Adipocyte (in vitro differentiated cells): ENCODE measurements around the gene ZNF587.
A peak's percentile ranks its signal among the peaks of the same experiment; 100 is the strongest.
"Not testable (repeated sequence)": the region's sequence is repeated elsewhere in the genome, so short reads cannot be mapped to it uniquely, and the experiment has no call there.

Experiments
- DNase-seq: peaks from one replicate; pipeline ENCODE4 v3.0.0-alpha.2; 2015; ENCODE audit warnings: low read depth
- H3K27me3 ChIP-seq: replicated peaks from 2 replicates; pipeline ENCODE4 v1.7.0; 2013; ENCODE audit warnings: mild to moderate bottlenecking, low read length, moderate library complexity; ENCODE audit not compliant: control insufficient read depth, insufficient read depth
- H3K36me3 ChIP-seq: 2 replicates; pipeline ENCODE4 v1.7.0; 2013; ENCODE audit warnings: low read length, mild to moderate bottlenecking, moderate library complexity; ENCODE audit not compliant: control insufficient read depth, insufficient read depth, severe bottlenecking
- H3K4me1 ChIP-seq: 2 replicates; pipeline ENCODE4 v1.7.0; 2013; ENCODE audit warnings: mild to moderate bottlenecking, low read length, moderate library complexity; ENCODE audit not compliant: control insufficient read depth, insufficient read depth
- H3K4me3 ChIP-seq: 2 replicates; pipeline ENCODE4 v1.7.0; 2013; ENCODE audit warnings: mild to moderate bottlenecking, low read length, moderate library complexity
- H3K9ac ChIP-seq: 2 replicates; pipeline ENCODE4 v1.7.0; 2013; ENCODE audit warnings: mild to moderate bottlenecking, low read length, moderate library complexity
- H3K9me3 ChIP-seq: 2 replicates; pipeline ENCODE4 v1.7.0; 2013; ENCODE audit warnings: mild to moderate bottlenecking, low read length, moderate library complexity; ENCODE audit not compliant: control insufficient read depth

Gene ZNF587

DNA sequence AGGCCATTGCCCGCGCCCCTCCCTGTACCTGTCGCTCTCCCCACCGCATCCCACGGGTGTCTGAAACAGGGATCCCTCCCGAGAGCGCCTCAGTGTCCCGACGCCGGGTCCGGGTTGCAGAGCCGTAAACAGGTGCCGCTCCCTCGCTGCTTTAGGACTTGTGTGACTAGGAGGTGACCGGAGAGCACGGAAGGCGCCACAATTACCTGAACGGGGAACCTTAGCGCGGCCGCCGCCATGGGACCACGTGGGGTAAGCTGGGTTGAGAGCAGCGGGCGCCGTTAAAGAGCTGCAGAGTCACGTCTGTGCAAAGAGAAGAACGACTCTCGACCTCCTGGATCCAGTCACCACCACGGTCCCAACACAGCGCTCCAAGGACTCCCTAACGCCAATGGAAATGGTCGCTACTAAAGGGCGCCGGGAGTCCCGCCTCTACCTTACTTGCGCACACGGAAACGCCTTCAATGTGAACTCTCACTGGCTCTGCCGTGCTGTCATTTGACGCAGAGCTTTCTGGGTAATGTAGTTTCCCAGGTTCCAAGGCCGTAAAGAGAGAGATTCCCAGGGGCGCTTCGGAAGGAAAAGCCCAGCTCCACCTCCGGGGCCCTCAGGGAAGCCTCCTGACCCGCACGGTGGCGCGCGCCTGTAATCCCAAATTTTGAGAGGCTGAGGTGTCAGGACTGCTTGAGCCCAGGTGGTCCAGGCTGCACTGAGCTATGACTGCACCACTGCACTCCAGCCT, 35.0 kb upstream of the ZNF587 start, which contains the start of gene ZNF552:
ZNF552 (minus strand) TSS at position 409 of the 742 bp plus-strand sequence; CDS start at position 239, 170 bp downstream.
- no peaks in the 10 kb centered on the region for H3K9me3 ChIP-seq
- H3K27me3 ChIP-seq = no peaks in the 10 kb centered on the region
- peak; percentile 95 for DNase-seq
- peak within 1 kb of the TSS; percentile 90 for H3K9ac ChIP-seq
- H3K4me3 ChIP-seq = peak within 1 kb of the TSS; percentile 90
- H3K36me3 ChIP-seq = peaks cover 7% of the 10 kb centered on the region
- peaks cover 6% of the 10 kb centered on the region for H3K4me1 ChIP-seq

GRCh38 chr19:57815247-57816075, 34.2 kb upstream of the ZNF587 start:
- H3K36me3 ChIP-seq = peaks cover 3% of the 10 kb centered on the region
- no peaks in the 10 kb centered on the region for H3K27me3 ChIP-seq
- DNase-seq = no peak
- H3K9me3 ChIP-seq = no peaks in the 10 kb centered on the region
- H3K9ac ChIP-seq = peak overlapping the region; percentile 90
- peak overlapping the region; percentile 90 for H3K4me3 ChIP-seq
- peaks cover 8% of the 10 kb centered on the region for H3K4me1 ChIP-seq

GRCh38 chr19:57816652-57817051, 33.0 kb upstream of the ZNF587 start:
- Histone ChIP-seq H3K4me1 (peaks cover 15% of the 10 kb centered on the region), H3K27me3 (no peaks in the 10 kb centered on the region), H3K36me3 (peaks cover 3% of the 10 kb centered on the region), H3K4me3 (no peak overlapping the region), H3K9ac (no peak overlapping the region), H3K9me3 (no peaks in the 10 kb centered on the region)
- no peak for DNase-seq

GRCh38 chr19:57817976-57818375, 31.7 kb upstream of the ZNF587 start:
- H3K27me3 ChIP-seq = no peaks in the 10 kb centered on the region
- DNase-seq = no peak
- no peaks in the 10 kb centered on the region for H3K9me3 ChIP-seq
- peaks cover 15% of the 10 kb centered on the region for H3K4me1 ChIP-seq
- H3K9ac ChIP-seq = no peak overlapping the region
- H3K4me3 ChIP-seq = no peak overlapping the region
- no peaks in the 10 kb centered on the region for H3K36me3 ChIP-seq

GRCh38 chr19:57818378-57818777, 31.3 kb upstream of the ZNF587 start:
- no peak overlapping the region for H3K4me3 ChIP-seq
- no peak for DNase-seq
- no peak overlapping the region for H3K9ac ChIP-seq
- H3K27me3 ChIP-seq = no peaks in the 10 kb centered on the region
- H3K4me1 ChIP-seq = peaks cover 15% of the 10 kb centered on the region
- no peaks in the 10 kb centered on the region for H3K9me3 ChIP-seq
- H3K36me3 ChIP-seq = no peaks in the 10 kb centered on the region

- Histone ChIP-seq H3K9me3 (no peaks in the 10 kb centered on the region), H3K9ac (peak overlapping the region; percentile 98), H3K4me3 (peak overlapping the region; percentile 99), H3K27me3 (no peaks in the 10 kb centered on the region), H3K36me3 (no peaks in the 10 kb centered on the region), H3K4me1 (peaks cover 9% of the 10 kb centered on the region)
- DNase-seq = peak; percentile 95
These were observed 30.0 kb upstream of the ZNF587 start for GRCh38 chr19:57819475-57820148.

DNA sequence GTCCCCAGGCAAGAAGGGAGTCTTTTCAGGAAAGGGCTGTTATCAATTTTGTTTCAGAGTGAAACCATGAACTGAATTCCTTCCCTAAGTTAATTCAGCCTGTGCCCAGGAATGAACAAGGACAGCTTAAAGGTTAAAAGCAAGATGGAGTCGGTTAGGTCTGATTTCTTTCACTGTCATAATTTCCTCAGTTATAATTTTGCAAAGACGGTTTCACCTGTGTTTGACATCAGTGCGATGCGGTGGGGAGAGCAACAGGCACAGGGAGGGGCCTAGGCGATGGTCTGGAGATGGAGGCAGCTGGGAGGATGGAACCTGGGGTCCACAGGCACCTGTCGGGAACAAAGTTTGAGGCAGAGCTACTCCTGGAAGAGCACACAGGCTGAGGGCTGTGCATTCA, 29.1 kb upstream of the ZNF587 start:
- no peak for DNase-seq
- H3K9ac ChIP-seq = peak overlapping the region; percentile 98
- H3K27me3 ChIP-seq = no peaks in the 10 kb centered on the region
- H3K9me3 ChIP-seq = no peaks in the 10 kb centered on the region
- H3K4me3 ChIP-seq = peak overlapping the region; percentile 99
- no peaks in the 10 kb centered on the region for H3K36me3 ChIP-seq
- peaks cover 9% of the 10 kb centered on the region for H3K4me1 ChIP-seq

GRCh38 chr19:57821095-57821494, 28.6 kb upstream of the ZNF587 start:
- H3K4me3 ChIP-seq = peak overlapping the region; percentile 99
- H3K27me3 ChIP-seq, H3K4me1 ChIP-seq, H3K9me3 ChIP-seq, DNase-seq, H3K36me3 ChIP-seq, H3K9ac ChIP-seq: not testable (repeated sequence)

- not testable (repeated sequence) for H3K9me3 ChIP-seq, H3K27me3 ChIP-seq, DNase-seq, H3K4me1 ChIP-seq, H3K4me3 ChIP-seq, H3K9ac ChIP-seq, H3K36me3 ChIP-seq
These were observed 28.2 kb upstream of the ZNF587 start for GRCh38 chr19:57821501-57821900.

GRCh38 chr19:57823155-57823554, 26.5 kb upstream of the ZNF587 start:
- DNase-seq, H3K9ac ChIP-seq, H3K27me3 ChIP-seq, H3K4me3 ChIP-seq, H3K36me3 ChIP-seq, H3K4me1 ChIP-seq, H3K9me3 ChIP-seq: not testable (repeated sequence)

- H3K36me3 ChIP-seq, DNase-seq, H3K9ac ChIP-seq, H3K4me1 ChIP-seq, H3K9me3 ChIP-seq, H3K27me3 ChIP-seq, H3K4me3 ChIP-seq: not testable (repeated sequence)
These were observed 26.1 kb upstream of the ZNF587 start for GRCh38 chr19:57823608-57824007.
